Activated CD8-positive, alpha-beta memory T cell treated with anti-CD3 and anti-CD28 coated beads for 24 hours (primary cell): ENCODE measurements around the gene ARL5A.
"Not testable (repeated sequence)": the region's sequence is repeated elsewhere in the genome, so short reads cannot be mapped to it uniquely, and the experiment has no call there.

Source experiments
- DNase-seq: peaks from one replicate; pipeline ENCODE4 v3.0.0-alpha.2; 2020

ARL5A gene, protein sequence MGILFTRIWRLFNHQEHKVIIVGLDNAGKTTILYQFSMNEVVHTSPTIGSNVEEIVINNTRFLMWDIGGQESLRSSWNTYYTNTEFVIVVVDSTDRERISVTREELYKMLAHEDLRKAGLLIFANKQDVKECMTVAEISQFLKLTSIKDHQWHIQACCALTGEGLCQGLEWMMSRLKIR

DNA sequence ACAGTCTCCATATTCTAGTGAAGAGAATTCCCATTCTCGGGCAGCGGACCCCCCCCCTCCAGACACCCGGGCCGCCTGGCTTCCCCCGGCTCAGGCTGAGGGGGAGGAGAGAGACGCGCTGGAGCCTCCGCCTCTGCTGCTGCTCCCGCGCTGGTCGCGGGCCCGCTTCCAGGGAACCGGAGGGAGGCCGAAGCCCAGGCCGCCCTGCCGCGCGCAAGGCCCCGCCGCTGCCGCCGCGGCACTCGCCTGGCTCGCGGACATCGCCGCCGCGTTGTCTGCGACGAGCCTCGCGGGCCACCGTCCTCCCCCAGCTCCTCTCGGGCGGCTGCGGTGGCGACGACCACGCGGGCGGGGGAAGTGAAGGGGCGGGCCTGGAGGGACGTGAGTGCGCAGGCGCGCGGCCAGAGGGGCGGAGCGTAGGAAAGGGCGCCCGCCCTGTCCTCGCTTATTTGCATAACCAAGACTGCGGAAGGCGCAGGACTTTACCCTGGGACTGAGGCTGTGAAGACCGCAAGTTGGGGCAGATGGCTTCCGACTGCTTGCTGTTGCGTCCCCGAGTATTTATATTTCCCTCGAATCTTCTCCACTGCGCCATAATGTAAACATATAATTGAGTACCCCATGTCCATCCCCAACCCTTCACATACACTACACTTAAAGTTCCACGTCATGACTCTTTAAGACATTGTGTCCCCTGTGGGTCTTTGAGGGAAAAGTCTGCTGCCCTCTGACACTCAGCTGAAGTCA is at the start of gene ARL5A:
TSS of gene ARL5A (minus strand) at position 279 of the 747 bp plus-strand sequence. CDS start at position 34, 245 bp downstream.
- DNase-seq: peak; percentile 98

DNA sequence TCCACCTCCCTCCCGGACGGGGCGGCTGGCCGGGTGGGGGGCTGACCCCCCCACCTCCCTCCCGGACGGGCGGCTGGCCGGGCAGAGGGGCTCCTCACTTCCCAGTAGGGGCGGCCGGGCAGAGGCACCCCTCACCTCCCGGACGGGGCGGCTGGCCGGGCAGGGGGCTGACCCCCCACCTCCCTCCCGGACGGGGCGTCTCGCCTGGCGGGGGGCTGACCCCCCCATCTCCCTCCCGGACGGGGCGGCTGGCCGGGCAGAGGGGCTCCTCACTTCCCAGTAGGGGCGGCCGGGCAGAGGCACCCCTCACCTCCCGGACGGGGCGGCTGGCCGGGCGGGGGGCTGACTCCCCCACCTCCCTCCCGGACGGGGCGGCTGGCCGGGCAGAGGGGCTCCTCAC is 47.4 kb upstream of the ARL5A start:
- DNase-seq: not testable (repeated sequence)

DNA sequence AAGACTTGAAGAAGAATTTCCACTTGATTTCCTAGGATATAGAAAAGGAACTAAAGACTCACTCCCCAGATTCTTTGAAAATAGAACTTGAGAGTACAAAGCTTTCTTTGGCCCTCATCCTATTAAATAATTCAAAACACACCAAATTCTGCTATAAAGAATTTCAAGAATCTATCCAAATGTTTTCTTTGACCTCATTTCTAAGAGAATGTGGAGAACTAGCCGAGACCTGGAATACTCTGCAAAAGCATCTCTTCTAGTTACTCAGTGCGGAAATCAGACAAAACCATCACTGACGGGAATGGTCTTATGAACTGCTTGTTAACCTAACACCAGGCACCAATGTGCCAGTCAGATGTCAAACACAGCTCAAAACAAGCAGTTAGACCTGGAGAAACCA is 44.2 kb upstream of the ARL5A start:
- DNase-seq: no peak

DNA sequence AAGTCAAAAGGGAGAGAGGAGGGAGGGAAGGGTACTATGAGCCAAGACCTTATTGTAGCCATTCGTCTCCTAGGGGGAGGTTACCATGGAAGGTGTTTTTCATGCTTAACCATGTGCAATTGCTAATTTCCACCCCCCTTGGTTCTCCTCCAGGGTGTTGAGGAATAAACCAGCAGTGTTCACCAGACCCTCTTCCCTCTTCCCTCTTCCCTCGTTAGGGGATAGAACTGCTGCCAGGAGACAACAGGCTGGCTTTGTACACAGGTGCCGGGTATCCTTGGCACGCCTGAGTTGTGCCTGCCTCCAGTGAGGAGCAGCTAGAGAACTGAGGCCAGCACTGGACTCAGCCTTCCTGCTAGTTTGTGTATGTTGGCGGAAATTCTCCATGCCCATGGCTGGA is 41.1 kb upstream of the ARL5A start:
- DNase-seq: no peak

DNA sequence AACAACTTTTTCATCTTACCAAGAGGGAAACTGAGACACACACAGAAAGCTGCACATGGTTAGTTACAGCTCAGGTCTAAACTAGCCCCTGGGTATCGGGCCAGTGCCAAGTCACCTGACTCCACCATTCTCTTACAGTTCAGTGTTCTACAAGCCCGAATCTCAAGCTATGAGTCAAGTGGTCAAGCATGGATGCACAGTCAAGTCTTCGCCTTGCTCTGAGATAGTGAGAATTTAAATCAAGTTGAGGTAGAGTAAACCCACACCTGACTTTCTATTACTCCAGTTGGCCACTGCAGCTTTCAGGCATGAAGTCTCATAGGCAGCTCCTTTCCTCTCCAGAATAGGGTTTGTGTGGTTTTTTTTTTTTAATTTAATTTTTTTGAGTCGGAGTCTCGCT is 34.5 kb upstream of the ARL5A start:
- DNase-seq: no peak

DNA sequence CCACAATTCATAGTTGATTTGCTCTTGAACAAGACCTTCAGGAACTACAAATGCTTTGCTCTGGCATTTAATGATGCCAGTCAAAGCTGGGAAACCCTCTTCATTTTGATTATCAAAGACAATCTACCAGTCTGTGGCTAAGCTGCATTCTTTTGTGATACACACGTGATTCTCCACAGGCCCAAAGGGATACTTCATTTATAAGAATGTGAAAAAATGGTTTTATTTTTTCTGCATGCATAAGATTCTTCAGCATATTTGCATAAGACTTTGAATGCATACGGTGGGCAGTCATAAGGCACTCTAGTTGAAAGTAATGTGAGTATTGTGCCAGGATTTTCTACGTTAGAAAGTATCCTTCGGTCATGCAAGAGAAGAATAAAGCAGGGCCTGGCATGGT is 33.0 kb upstream of the ARL5A start:
- DNase-seq: no peak

DNA sequence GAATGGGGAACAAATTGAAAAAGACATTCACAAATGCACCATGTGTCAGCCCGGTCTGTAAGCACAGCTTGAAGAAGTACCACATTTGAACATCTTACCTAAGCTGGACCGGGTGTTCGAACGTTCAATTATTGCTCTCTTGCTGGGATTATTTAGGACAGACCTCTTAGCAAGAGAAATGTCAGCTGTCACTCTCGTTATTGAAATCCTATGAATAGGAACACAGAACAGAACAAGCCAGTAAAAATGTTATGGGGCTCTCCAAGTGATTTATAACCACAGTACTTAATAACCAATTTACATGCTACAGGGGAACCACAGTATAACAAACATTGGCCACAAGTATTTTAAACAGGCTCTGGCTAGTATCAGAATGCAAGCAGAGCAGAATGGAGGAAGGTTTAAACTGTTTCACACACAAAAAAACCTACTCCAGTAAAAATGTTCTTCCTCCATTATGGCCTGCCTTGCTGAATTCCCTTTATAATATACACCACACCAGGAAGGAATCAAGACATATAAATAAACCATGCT is 32.5 kb upstream of the ARL5A start:
- DNase-seq: no peak

DNA sequence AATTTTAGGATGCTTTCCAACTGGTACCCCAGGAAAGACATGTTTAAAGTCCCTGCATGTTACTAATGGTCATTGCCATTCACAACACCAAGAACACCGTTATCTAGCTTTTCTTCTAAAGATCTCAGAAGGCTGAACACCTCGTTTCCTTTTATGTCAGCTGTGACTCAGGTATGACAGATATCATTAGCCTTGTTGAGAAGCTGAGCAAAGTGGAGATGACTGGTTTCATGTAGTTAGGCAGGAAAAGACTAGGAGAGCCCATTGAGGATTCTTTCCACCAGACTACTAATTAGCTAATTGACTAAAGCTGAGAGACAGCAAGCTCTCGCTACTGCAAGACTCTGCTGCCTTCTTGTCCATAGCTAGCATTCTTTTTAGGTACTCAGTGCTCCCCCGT is 32.0 kb upstream of the ARL5A start:
- DNase-seq: no peak

DNA sequence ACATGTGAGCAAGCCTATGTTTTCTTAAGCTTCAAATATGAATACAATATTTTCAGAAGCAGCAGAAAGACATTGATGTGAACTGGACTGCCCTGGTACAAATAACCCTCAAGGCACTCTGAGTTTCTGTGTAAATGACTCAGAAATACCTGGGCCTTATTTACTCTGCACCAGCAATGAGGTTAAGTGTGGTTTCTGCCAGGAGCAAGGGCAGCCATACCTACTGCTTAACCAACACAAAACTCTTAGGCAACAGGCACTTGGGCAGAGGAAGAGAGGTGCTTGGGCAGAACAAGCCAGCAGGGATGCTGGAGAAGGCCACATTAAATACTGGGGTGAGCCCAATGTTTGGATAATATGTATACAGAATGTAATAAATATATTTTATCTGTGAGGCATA is 29.4 kb upstream of the ARL5A start:
- DNase-seq: no peak

DNA sequence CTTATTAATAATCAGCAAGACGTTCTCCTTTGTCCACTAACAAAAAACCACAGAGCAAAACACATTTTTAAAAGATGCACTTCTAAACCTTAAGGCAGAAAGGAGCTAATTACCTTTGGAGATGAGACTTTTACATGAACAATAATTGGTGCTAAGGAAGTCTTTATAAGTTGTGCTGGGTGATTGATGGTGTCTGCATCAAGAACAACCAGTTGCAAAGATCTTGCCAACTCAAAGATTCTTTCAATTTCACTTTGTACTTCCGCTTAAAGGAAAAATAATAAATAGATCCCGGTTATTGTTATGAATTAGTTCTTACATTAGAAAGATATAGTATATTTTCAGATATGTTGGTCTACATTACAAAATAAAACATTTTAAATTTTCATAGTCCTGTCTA is 26.9 kb upstream of the ARL5A start:
- DNase-seq: no peak

DNA sequence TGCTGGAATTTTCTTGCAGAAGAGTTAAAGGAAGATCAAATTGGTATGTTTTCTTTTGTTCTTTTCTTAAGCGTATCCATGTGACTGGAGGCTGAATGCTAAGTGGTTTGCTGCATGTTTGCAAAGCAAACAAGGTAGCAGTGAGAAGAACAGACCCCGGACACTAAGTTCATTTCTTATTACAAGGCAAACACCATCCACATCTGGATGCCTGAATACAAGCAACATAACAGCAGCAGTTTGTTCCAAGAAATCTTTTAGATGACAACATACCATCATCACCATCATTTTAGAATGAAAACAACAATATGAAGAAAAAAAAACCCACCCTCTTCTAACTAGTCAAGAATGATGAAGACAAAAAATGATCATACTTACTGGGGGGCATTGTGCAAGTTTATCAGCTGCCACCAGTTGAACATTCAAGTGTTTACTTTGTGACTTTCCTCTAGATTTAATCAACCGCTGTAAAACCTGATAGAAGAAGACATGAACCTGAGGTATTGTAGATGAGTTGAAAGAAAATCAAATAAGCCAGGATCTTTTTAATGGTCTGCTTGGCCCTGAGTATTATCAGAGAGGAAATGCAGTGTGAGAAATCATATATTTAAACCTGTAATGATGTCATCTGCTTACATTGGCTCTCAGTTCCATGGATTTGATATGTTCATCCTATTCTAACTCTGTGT is 25.0 kb upstream of the ARL5A start:
- DNase-seq: no peak

DNA sequence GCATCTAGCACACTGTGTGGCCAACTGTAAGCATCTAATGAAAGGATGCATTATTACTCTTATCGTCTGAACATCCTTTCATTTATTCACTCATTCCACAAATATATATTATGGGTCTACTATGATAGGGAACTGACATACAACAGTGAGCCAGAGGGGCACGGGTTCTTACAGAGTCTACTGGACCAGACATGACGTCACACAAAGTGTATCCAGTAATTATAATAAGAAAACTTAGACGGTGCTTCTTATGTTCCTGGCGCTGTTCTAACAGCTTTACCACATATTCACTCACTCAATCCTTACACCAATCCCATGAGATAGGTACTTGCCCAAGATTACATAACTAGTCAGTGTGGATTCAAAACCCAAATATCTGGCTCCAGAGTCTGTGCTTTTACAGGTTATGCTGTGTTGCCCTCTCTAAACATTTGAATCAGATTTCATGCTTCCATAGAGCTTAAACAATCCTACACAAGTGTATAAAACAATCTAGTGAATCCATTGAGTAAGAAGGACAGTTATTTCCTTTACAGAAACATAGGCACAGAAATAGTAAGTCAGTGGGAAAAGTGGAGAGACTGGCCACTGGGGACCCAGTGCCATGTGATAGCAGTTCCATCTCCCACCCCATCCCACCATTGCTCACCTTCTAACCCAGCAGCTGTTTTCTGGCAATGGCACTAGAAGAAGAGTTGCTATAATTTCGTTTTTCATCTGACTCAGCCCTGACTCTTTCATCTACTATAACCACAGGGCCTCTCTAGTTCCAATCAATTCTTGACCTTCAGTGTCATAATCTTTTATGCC is 24.2 kb upstream of the ARL5A start:
- DNase-seq: no peak

DNA sequence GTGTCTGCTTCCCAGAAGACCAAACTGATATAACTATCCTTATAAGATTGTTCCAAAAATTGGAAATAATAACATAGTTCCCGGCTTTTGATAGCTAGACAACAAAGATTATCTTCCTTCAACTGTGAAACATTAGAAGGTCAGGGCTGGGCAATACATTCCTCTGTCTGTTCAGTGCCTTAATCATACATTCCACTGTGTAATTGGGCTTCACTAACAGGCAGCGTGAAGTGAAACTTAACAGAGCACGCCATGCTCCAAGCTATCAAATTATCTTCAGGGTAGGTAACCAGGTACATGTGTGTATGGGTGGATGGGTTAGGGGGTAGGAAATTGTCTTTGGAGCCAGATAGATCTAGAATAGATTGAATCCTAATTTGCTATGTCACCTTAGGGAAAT is 23.5 kb upstream of the ARL5A start:
- DNase-seq: no peak

DNA sequence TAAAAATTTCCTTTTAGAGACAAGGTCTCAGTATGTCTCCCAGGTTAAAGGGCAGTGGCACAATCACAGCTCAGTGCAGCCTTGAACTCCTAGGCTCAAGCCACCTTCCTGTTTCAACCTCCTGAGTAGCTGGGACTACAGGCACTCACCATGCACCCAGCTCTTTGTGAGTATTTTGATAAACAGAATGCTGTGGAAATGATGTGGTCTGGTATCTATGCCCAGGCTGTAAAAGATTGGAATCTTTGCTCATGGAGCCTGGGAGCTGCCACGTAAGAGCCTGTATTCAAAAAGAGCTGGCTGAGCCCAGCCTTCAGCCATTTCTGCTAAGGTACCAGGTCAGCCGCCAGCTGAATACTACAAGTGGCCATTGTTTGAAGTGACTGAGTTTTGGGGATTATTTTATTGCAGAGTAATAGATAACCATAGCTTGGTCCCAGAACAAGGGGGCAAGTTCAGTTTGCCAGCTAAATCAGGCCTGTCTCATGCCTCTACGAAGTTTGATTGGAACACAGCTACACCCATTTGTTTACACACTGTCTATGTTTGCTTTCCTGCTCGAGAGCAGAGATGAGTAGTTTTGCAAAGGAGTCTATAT is 21.3 kb upstream of the ARL5A start:
- DNase-seq: no peak

DNA sequence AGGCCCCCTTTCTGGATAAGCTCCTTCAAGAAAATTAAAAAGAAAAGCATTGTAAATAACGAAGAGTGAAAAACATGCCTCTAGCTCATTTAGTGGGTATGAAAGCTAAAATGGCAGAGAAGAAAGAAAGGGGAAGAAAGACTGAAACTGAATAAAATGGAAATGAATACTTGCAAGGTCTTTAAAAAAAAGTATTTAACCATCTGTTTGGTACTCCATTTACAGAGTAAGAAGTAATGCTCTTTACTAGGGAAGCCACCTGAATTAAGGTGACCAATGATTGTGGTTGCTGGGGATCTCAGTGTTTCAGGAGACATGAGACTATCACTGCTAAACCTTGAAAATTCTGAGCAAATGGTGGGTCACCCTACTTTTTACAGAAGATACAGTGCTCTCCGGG is 17.7 kb upstream of the ARL5A start:
- DNase-seq: no peak

DNA sequence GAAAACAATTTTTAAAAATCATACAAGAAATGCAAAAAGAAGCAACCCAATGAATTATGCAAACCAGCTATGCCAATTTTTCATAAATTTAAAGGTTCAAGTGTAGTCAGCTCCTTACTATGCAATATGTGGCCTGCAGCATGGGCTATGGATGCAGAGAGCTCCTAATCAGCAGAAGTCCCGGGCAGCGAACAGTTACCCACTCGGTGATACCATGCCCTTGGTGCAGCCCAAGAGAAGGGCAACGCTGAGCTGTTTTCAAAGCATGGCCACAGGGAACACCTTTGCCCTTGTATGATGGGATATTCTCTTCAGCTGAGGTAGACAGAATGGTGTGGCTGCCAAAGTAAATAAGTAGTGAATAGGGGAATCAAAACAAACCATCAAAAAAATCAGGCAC is 17.3 kb upstream of the ARL5A start:
- no peak for DNase-seq

DNA sequence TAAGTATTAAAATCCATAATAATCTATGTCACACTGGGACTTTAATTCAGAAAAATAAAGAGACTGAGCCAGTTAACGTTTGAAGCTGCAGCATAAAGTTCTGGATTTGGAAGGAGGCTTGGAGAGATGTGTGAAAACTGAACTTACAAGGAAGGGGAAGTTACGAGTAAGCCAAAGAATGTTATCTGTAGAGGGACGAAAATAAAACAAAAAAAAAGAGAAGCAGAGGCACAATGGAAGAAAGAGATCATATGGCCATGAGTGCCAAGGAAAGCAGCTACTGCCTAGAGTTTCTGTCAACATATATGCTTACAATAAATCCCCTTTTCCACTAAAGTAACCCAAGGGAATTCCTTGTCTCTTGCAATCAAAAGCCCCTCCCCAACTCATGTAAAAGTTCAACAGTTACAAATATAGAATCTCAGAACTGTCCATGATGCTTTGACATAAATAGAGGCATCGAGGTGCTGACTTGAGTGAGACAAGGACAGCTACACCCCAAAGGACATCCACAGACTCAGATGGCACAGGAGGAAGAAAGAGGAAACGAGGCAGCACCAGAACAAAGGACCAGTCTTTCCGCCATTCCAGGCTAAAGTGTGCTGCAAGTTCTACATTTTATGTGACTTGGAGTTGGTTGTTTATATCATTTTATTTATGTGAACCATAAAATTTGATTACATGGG is 16.1 kb upstream of the ARL5A start:
- no peak for DNase-seq

DNA sequence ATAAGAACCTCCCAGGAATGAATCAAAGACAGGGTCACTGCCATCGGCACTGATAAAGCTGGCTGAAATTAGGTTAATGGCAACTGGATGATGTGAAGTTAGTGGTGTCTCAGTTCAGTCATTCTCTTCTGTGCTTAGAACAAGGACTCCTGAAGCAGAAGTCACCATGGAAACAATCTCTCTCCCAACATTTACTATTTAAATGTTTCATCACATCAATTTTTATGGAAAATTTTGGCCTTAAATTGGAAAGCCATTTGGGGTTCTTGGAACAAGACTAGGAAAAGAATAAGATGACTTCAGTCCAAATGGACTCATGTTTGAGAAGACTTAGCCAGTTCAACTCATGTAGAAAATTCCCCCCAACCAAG is 15.5 kb upstream of the ARL5A start:
- no peak for DNase-seq

DNA sequence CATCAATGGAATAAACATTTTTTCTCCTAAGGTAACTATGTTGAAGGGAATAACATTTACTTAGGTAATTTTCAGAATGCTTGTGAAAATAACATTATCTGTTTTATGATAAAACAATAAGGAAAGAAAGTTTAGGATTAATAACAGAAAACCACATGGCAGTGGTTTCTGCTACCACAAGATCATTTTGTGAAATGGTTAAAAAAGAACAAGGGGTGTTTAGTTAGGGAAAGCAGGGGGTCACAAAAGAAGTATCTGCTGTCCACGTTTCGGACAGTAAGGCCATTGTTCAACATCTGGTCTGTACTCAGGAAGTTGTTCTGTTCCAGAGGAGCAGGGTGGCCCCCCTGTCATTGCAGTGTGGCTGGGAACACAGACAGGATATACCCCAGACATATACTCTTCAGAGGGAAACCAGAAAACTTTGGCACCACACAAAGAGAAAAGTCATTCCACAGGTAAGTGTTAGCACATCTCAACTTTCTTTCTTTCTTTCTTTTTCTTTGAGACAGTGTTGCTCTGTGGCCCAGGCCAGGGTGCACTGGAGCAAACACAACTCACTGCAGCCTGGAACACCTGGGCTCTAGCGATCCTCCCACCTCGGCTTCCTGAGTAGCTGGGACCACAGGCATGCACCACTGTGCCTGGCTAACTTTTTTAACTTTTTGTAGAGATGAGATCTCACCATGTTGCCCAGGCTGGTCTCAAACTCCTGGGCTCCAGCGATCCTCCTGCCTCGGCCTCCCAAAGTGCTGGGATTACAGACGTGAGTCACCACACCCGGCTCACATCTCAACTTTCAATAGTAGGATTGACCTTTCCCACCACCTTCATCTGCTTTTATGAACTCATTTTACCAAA is 14.8 kb upstream of the ARL5A start:
- no peak for DNase-seq

DNA sequence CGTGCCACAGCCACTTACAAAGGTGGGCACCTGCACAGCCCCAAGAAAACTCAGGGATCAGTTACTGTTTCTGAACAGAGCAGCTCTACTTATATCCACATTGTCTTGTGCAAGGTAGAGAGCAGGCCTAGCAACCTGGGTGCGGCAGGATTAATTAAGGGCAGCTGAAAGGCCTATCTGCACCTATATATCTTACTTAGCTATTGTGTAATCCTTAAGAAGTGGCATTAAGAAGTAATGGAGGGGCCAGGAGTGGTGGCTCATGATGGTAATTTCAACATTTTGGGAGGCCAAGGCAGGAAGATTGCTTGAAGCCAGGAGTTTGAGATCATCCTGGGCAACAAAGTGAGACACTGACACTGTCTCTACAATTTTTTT is 12.8 kb upstream of the ARL5A start:
- no peak for DNase-seq
